ENCODE measurements around the gene GLIS1. TPM values are rescaled to one million over a fixed set of nuclear protein-coding genes. Genes with fewer than 3 reads are reported as not detected.
"Not testable (repeated sequence)": the region's sequence is repeated elsewhere in the genome, so short reads cannot be mapped to it uniquely, and the experiment has no call there.

The GLIS1 gene
- total RNA-seq, 2 donors from 2014 or later = 0.37 to 0.44 TPM

- DNase-seq = peak; percentile 7
- intact Hi-C loops (cut with DNase I) = no loop called here
- no peak for ATAC-seq
Observed at GRCh38 chr1:53662951-53663350, 76.0 kb downstream of the GLIS1 start.

DNA sequence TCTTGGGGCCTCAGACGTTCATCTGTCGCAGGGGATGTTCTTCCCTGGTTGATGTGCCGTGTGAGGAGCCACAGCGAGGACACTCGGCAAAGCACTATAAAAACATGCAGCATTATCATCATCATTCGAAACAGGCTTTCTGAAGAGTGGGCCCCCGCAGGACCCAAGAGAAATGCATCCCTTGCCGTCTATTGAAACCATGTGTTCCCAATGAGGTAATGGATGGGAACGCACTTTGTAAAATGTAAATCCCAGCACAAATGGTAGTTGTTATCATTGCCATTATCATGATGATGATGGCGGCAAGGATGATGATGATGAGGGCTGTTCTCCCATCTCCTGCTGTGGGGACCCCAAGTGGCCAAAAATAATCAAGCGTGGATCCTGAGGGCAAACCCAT is 76.8 kb downstream of the GLIS1 start:
- intact Hi-C loops (cut with DNase I) = no loop called here
- DNase-seq (peak; percentile 0), ATAC-seq (no peak)

- DNase-seq (peak; percentile 7), ATAC-seq (no peak)
- intact Hi-C loops (cut with DNase I) = no loop called here
Observed at GRCh38 chr1:53661496-53661895, 77.5 kb downstream of the GLIS1 start.

- no peak for ATAC-seq
- peak; percentile 6 for DNase-seq
- intact Hi-C loops (cut with DNase I) = no loop called here
Observed at GRCh38 chr1:53660666-53661065, 78.3 kb downstream of the GLIS1 start.

- ATAC-seq = no peak
- intact Hi-C loops (cut with DNase I) = no loop called here
- DNase-seq = no peak
Observed at GRCh38 chr1:53659436-53659835, 79.5 kb downstream of the GLIS1 start.

- no peak for ATAC-seq
- intact Hi-C loops (cut with DNase I) = no loop called here
- no peak for DNase-seq
Observed at GRCh38 chr1:53658489-53659230, 80.3 kb downstream of the GLIS1 start.

GRCh38 chr1:53657891-53658396 is 81.0 kb downstream of the GLIS1 start:
- DNase-seq (no peak), ATAC-seq (no peak)
- intact Hi-C loops (cut with DNase I) = no loop called here

GRCh38 chr1:53657531-53657805 is 81.5 kb downstream of the GLIS1 start:
- no peak for ATAC-seq
- no peak for DNase-seq

GRCh38 chr1:53656747-53657530 is 82.0 kb downstream of the GLIS1 start:
- intact Hi-C loops (cut with DNase I) = no loop called here
- ATAC-seq (no peak), DNase-seq (no peak)

More at GRCh38 chr1:53657531-53657805, 81.5 kb downstream of the GLIS1 start:
- intact Hi-C loops (cut with DNase I) = no loop called here

DNA sequence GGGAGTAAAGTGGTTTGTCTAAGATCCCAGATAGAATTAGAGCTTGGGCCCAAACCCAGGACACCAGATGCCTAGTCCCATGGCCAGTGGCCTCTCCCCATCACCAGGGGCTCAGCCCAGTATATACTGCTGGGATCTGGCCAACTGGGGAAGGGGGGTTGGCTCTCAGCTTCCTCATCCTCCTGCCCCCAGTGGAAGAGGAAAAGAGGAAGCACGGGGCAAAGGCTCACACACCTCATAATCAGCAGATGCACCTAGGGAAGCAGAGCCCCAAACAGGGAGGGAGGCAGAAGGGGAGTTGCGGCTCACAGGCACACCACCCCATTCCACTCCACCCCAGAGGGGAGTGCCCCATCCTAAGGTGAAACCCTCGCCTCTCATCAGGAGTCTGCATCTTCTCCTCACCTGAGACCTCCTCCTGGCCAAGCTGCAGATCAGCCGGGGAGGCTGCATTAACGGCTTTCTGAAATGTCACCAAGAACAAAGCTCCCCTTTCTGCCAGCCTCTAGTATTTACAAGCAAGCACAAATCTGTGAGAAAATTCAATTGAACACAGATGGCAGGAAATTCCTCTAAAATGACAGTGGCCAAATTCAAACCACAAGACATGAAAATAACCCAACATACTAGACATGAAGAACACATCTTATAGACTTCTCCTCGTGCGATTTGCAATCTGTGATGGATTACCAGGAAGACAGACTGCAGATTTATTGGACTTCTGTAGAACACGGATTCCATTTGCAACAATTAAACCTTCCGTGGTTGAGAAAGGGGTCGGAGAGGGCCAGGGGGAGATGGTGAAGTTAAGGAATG is 82.8 kb downstream of the GLIS1 start:
- DNase-seq (no peak), ATAC-seq (no peak)
- intact Hi-C loops (cut with DNase I) = no loop called here

- ATAC-seq (no peak), DNase-seq (no peak)
- intact Hi-C loops (cut with DNase I) = no loop called here
Observed at GRCh38 chr1:53654216-53655210, 84.5 kb downstream of the GLIS1 start.

- intact Hi-C loops (cut with DNase I) = no loop called here
- no peak for ATAC-seq
- DNase-seq = no peak
Observed at GRCh38 chr1:53653631-53654030, 85.3 kb downstream of the GLIS1 start.

GRCh38 chr1:53653200-53653575 is 85.8 kb downstream of the GLIS1 start:
- no peak for ATAC-seq
- intact Hi-C loops (cut with DNase I) = no loop called here
- DNase-seq = no peak

- DNase-seq (no peak), ATAC-seq (no peak)
- intact Hi-C loops (cut with DNase I) = no loop called here
Observed at GRCh38 chr1:53652441-53653199, 86.3 kb downstream of the GLIS1 start.

GRCh38 chr1:53651356-53651755 is 87.6 kb downstream of the GLIS1 start:
- intact Hi-C loops (cut with DNase I) = no loop called here
- no peak for ATAC-seq

GRCh38 chr1:53648516-53648915 is 90.4 kb downstream of the GLIS1 start:
- DNase-seq (no peak), ATAC-seq (no peak)
- intact Hi-C loops (cut with DNase I) = no loop called here

More at GRCh38 chr1:53651356-53651755, 87.6 kb downstream of the GLIS1 start:
- no peak for DNase-seq

DNA sequence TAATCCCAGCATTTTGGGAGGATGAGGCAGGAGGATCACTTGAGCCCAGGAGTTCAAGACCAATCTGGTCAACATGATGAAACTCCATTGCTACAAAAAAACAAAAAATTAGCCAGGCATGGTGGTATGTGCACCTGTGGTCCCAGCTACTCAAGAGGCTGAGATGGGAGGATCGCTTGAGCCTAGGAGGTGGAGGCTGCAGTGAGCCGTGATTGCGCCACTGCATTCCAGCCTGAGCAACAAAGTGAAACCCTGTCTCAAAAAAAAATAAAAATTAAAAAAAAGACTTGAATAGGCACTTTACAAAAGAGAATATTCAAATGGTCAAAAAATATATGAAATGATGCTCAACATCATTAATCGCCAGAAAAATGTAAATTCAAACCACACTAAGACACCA is 91.0 kb downstream of the GLIS1 start:
- intact Hi-C loops (cut with DNase I); DNase-seq; ATAC-seq: not testable (repeated sequence)

- ATAC-seq = no peak
- intact Hi-C loops (cut with DNase I) = no loop called here
- no peak for DNase-seq
Observed at GRCh38 chr1:53646732-53647131, 92.2 kb downstream of the GLIS1 start.
